A673 (cell line): ENCODE results near the gene TBX5. TPM values are rescaled to one million over a fixed set of nuclear protein-coding genes. Genes with fewer than 3 reads are reported as not detected.

ENCODE experiments used
- BruUV-seq: library from RNA; stranded (reverse); fragments of 400-500 nt; replicated peaks from 2 replicates; lab custom pipeline; 2021; lab: Mats Ljungman, UMichigan
- CTCF ChIA-PET: fragments of 300-600 bp; sonication (Branson Sonifier 250); formaldehyde crosslinking; loops from one replicate; lab custom pipeline; 2022; ENCODE audit warnings: antibody characterized with exemption; lab: Charles Lee
- POLR2A ChIA-PET: fragments of 300-600 bp; sonication (Branson Sonifier 250); formaldehyde crosslinking; loops from one replicate; lab custom pipeline; 2022; ENCODE audit warnings: antibody characterized with exemption; ENCODE audit not compliant: low non-redundant PET; lab: Charles Lee
- DNase-seq: peaks from one replicate; pipeline ENCODE4 v3.0.0-alpha.2; 2015; ENCODE audit warnings: low spot score
- H3K27ac ChIP-seq: fragments of 200-600 bp; sonication (generic); 2 replicates; pipeline ENCODE4 v1.5.1; 2016; ENCODE audit warnings: mixed run types, low read depth, mild to moderate bottlenecking, mixed read lengths, antibody characterized with exemption, low read length; ENCODE audit not compliant: poor library complexity, severe bottlenecking
- H3K27me3 ChIP-seq: fragments of 200-600 bp; sonication (generic); replicated peaks from 2 replicates; pipeline ENCODE4 v1.6.1; 2017; ENCODE audit warnings: mixed run types, low read depth, mild to moderate bottlenecking, mixed read lengths, antibody characterized with exemption, low read length; ENCODE audit not compliant: insufficient read depth, poor library complexity
- H3K36me3 ChIP-seq: fragments of 200-600 bp; sonication (generic); 2 replicates; pipeline ENCODE4 v1.6.1; 2016; ENCODE audit warnings: mixed run types, mild to moderate bottlenecking, mixed read lengths, antibody characterized with exemption, low read length; ENCODE audit not compliant: insufficient read depth, poor library complexity, severe bottlenecking
- H3K4me1 ChIP-seq: fragments of 200-600 bp; sonication (generic); 2 replicates; pipeline ENCODE4 v1.6.1; 2017; ENCODE audit warnings: mixed run types, mild to moderate bottlenecking, mixed read lengths, antibody characterized with exemption, low read length; ENCODE audit not compliant: insufficient read depth, poor library complexity, severe bottlenecking
- H3K4me3 ChIP-seq: fragments of 200-600 bp; sonication (generic); 2 replicates; pipeline ENCODE4 v1.5.1; 2016; ENCODE audit warnings: low read depth, mixed run types, mild to moderate bottlenecking, mixed read lengths, low read length; ENCODE audit not compliant: poor library complexity, severe bottlenecking
- H3K9me3 ChIP-seq: fragments of 200-600 bp; sonication (generic); 2 replicates; pipeline ENCODE4 v1.6.1; 2016; ENCODE audit warnings: mixed run types, low read depth, mild to moderate bottlenecking, mixed read lengths, antibody characterized with exemption, low read length; ENCODE audit not compliant: poor library complexity, severe bottlenecking
- CTCF ChIP-seq: fragments of 300-800, 200-600 bp; sonication (generic); conservative IDR thresholded peaks from 2 replicates; pipeline ENCODE4 v1.5.1; 2017; ENCODE audit warnings: low read depth, mild to moderate bottlenecking, antibody characterized with exemption, low read length, moderate library complexity, mixed read lengths
- EZH2 ChIP-seq: fragments of 200-600 bp; sonication (generic); IDR thresholded peaks from 2 replicates; pipeline ENCODE4 v1.6.1; 2017; ENCODE audit warnings: borderline replicate concordance, low read depth, mild to moderate bottlenecking, mixed read lengths, antibody characterized with exemption, low read length; ENCODE audit not compliant: poor library complexity, severe bottlenecking
- intact Hi-C: fragments of 100-400 bp; cut with micrococcal nuclease; formaldehyde crosslinking; loops from one replicate; pipeline ENCODE4 v1.10.0; 2022; ENCODE audit not compliant: unreplicated experiment
- total RNA-seq: library from RNA; stranded (reverse); gene quantifications from 2 replicates; pipeline ENCODE4 v1.2.3, GENCODE V29; 2021

TBX5 gene
- total RNA-seq, 1 experiment from 2014 or later: 2.1 TPM

GRCh38 chr12:114415525-114415868 is 9.6 kb upstream of the TBX5 start:
- CTCF ChIA-PET: no interaction called here
- DNase-seq: no peak

GRCh38 chr12:114414866-114415524 is 9.1 kb upstream of the TBX5 start:
- H3K36me3 ChIP-seq: no peaks in the 10 kb centered on the region
- H3K4me3 ChIP-seq: no peak overlapping the region
- H3K4me1 ChIP-seq: no peaks in the 10 kb centered on the region
- CTCF ChIA-PET: no interaction called here
- TF ChIP-seq CTCF (no peak), EZH2 (no peak)
- no peaks in the 10 kb centered on the region for H3K9me3 ChIP-seq
- H3K27ac ChIP-seq: no peak overlapping the region
- H3K27me3 ChIP-seq: peaks cover 12% of the 10 kb centered on the region
- intact Hi-C loops: no loop called here
- no peak for DNase-seq
- BruUV-seq: no TSS peak
- POLR2A ChIA-PET: no interaction called here

More at GRCh38 chr12:114415525-114415868, 9.6 kb upstream of the TBX5 start:
- H3K36me3 ChIP-seq: no peaks in the 10 kb centered on the region
- intact Hi-C loops: no loop called here
- no TSS peak for BruUV-seq
- no peak overlapping the region for H3K27ac ChIP-seq
- no peaks in the 10 kb centered on the region for H3K4me1 ChIP-seq
- POLR2A ChIA-PET: no interaction called here
- H3K4me3 ChIP-seq: no peak overlapping the region
- peaks cover 7% of the 10 kb centered on the region for H3K27me3 ChIP-seq
- H3K9me3 ChIP-seq: no peaks in the 10 kb centered on the region
- TF ChIP-seq EZH2: no peak
- no peak for TF ChIP-seq CTCF

- no peak for TF ChIP-seq EZH2
- TF ChIP-seq CTCF: no peak
- no TSS peak for BruUV-seq
- no peak for DNase-seq
- no peaks in the 10 kb centered on the region for H3K9me3 ChIP-seq
- CTCF ChIA-PET: no interaction called here
- no peak overlapping the region for H3K4me3 ChIP-seq
- H3K4me1 ChIP-seq: no peaks in the 10 kb centered on the region
- no peak overlapping the region for H3K27ac ChIP-seq
- peaks cover 20% of the 10 kb centered on the region for H3K27me3 ChIP-seq
- no peaks in the 10 kb centered on the region for H3K36me3 ChIP-seq
- POLR2A ChIA-PET: no interaction called here
- intact Hi-C loops: no loop called here
Measured at GRCh38 chr12:114414031-114414865, 8.3 kb upstream of the TBX5 start.
